NCI-H2081 treated with DMSO at 0.1 percent for 48 hours (cell line): ENCODE results near the gene KAT2A.

Source experiments
- DNase-seq: peaks from one replicate; lab custom pipeline; 2025; lab: John Stamatoyannopoulos, UW

KAT2A gene

GRCh38 chr17:42135664-42136653 is 14.8 kb upstream of the KAT2A start:
- DNase-seq = no peak

DNA sequence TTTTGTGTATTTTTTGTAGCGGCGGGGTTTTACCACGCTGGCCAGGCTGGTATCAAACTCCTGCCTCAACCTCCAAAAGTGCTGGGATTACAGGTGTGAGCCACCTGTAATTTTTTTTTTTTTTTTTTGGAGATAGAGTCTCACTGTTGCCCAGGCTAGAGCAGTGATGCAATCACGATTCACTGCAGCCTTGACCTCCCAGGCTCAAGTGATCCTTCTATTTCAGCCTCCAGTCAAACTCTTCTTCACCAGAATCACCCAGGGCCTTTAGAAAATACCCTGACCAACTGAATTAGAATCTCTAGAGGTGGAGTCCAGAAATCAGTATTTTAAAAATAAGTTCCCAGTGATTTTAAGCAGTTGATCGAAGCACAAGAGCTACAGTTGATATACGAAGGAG is 14.0 kb upstream of the KAT2A start:
- no peak for DNase-seq

DNA sequence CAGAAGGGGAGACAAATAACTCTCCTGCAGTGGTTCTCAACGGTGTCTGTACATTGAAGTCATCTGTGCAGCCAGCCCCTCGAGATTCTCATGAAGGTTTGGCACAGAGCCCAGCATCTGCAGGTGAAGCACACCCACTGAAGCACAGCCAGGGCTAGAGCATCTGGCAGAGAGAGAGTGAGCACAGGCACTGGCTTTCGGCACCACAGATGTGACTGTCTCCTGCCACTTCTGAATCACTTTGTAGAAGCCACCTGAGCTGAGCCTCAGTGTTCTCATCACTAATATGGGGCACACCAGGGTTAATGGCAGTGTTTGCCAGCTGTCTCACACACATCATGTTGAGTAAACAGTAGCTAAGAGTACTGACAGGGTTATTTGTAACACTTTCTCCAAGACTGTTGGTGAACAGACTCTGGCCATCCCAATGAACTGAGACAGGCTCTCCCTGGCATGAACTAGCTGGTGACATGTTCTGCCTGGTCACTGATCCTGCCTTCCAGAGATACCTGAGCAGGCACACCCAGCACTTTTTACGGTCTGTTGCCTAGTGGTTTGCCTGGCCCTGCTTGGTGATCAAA is 12.4 kb upstream of the KAT2A start:
- DNase-seq = no peak

- no peak for DNase-seq
Observed at GRCh38 chr17:42132941-42133340, 11.8 kb upstream of the KAT2A start.

- DNase-seq = no peak
Observed at GRCh38 chr17:42131981-42132432, 10.8 kb upstream of the KAT2A start.

GRCh38 chr17:42131232-42131631 is 10.1 kb upstream of the KAT2A start:
- DNase-seq = no peak

DNA sequence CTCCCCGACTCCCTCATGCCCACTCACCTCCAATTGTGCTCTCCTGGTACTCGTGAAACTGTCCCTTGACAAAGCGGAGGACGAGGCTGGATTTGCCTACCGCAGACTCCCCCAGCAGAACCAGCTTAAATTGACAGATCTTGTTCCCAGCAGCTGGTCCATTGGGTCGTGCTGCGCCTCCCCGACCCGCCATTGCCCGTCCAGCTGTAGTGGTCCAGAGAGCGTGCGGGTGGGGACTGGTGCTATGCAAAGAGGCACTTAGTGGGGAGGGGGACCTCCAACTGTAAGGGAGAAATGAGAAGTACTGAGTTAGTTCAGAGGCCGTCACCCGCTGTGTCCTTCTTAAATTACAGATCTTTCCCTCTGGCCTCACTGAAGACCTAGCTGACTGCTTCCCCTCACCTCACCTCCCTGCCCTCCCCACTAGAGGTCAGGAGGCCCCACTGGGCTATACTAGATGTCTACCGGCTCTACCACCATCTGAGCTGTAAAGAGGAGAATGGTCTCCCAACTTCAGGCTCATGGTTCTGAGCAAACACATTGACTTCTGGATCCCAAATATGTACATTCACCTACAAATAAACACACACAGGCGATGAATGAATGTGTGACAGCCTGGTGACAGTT is 9.3 kb upstream of the KAT2A start:
- DNase-seq = no peak

DNA sequence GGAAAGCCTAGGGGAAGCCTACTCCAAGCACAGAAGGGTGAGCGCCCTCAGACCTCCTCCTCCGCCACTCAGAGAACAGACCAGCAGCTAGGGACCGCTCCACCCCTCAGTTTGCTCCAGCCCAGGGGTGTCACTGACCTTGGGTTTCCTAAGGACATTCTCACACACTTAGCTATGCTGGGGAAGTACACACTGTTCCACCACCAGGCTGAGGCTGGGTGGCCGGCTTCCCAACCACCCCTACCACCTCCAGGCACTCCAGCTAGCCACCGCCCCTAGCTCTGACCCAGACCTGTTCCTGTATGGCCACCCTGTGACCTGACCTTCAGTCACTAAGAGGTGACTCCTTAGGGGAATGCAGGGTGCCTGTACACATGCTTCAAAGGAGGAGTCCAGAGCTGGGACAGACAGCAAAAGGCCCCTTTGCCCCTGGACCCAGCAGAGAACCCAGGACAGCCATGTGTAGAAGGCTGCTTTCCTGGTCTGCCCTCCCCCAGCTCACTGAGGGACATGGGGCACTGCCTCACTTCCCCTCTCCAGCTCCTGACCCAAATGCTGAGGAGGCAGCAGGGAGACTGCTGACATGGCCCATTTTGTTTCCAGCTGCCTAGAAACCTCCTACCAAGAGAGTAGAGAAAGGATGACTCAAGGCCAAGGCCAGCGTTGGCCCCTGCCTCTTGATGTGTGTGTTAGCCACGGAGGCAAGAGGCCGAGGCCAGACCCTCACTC is 8.1 kb upstream of the KAT2A start:
- DNase-seq = no peak

- no peak for DNase-seq
Observed at GRCh38 chr17:42127414-42127813, 6.2 kb upstream of the KAT2A start.

- DNase-seq = no peak
Observed at GRCh38 chr17:42126836-42127235, 5.7 kb upstream of the KAT2A start.

DNA sequence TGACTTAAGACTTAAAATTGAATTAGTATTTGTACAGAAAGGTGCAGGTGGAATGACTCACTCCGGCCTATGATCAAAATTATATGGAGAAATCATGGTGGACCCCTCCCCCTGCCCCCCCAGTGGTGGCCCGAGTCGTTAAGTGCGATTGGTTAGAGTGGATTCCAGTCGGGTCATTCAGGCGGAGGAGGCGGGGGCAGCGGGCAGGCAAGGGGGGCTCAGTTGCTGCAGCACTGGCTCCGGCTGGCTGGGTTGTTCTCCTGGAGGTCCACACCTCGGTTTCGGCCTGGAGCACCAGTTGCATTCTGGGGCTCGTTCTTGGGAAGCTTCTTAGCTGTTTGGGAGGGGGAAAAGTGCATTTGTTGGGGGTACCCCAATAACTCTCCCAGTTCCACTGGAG is 4.4 kb upstream of the KAT2A start:
- no peak for DNase-seq

- no peak for DNase-seq
Observed at GRCh38 chr17:42124256-42124655, 3.1 kb upstream of the KAT2A start.

- no peak for DNase-seq
Observed at GRCh38 chr17:42122371-42123303, 1.5 kb upstream of the KAT2A start, which contains the start of gene HSPB9. TSS of gene HSPB9 (plus strand) at chr17:42122804. CDS start at chr17:42122851, 47 bp downstream.

- DNase-seq = no peak
Observed at GRCh38 chr17:42120161-42120769, 902 bp downstream of the KAT2A start.

DNA sequence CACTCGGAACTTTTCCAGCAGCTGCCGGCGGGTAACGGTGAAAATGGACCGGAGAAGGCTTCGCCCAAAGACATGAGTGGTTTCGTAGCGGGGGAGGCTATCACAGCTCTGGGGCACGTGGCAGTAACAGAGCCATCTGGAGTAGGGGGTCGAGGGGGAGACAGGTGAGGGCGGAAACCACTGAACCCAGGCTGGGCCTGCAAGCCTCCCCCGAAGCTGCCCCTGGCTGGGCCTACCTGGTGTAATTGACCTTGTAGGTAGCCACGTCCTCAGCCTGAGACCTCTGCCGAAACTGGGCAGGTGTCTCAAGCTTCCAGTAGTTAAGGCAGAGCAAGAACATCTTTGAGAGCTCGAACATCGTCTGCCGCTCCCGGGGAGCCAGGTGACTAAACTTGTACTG is 1.9 kb downstream of the KAT2A start:
- DNase-seq = no peak

DNA sequence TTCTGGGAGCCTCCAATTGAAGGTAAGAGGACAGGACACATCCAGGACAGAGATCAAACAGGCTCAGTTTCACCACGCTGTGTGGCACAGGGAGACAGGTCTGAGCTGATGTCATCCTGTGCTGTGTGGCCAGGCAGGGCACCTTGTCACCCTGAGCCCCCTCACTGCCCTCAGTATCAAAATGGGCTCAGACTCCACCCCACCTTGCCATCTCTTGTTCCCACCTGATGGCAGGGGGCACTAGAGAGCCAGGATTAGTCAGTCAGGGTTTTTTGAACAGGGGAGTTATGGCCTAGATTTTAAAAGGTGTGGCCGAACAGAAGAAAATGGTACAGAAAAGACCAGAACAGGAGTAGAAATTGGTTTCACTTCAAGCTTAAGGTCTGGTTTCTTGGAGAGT is 2.6 kb downstream of the KAT2A start:
- DNase-seq = no peak

DNA sequence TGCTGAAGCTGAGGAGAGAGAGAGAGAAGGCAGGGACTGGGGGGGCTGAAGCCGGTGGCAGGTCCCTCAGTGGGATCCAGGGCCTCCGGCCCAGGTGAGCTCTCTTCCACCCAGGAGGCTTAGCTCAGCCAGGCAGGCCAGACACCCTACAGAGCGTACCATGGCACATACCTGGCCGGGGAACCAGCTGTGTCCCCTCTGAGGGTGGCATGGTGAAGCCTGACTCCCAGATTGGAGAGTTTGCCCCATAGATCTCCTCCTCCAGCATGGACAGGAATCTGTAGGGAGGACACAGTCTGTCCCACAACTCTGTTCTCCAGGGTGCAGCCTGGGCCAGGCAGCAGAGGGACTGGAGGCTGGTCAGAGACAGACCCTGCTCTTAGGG is 3.0 kb downstream of the KAT2A start:
- DNase-seq = no peak

DNA sequence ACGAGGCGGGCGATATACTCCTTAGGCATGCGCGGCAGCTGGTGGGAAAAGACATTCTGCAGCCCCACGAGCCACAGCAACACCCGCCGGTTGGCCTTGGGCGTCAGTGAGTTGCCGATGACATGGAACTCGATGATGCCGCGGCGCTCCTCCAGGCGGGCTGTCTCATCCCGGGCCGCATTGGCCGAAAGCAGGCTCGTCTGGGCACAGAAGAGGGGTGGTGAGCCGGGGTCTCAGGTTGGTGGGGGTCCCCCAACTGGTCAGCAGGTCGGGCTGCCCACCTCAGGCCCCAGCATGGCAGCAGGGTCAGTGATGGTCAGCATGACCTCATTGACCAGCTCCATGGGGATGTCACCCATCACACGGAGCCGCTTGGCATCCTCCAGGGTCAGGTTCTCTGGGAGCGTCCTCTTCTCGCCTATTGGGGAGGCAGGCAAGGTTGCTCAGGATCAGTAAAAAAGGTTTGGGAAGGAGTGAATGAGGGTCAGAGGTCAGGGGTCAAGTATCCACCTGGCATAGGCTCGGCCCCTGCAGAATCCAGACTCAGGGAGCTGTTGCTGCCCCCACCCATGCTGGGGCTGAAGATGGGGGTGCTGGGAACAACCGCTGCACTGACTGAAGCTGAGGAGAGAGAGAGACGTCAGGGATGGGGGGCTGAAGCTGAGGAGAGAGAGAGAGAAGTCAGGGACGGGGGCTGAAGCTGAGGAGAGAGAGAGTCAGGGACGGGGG is 3.6 kb downstream of the KAT2A start:
- no peak for DNase-seq

GRCh38 chr17:42116705-42117396 is 4.3 kb downstream of the KAT2A start:
- no peak for DNase-seq
